GM18907 (cell line): ENCODE data around the gene ARHGEF28.

Experiments used
- ATAC-seq: cut with Tn5 transposase; IDR thresholded peaks from one replicate; pipeline ENCODE4 v1.9.1; 2021; ENCODE audit warnings: mild to moderate bottlenecking, moderate library complexity; ENCODE audit not compliant: unreplicated experiment

ARHGEF28 gene

DNA sequence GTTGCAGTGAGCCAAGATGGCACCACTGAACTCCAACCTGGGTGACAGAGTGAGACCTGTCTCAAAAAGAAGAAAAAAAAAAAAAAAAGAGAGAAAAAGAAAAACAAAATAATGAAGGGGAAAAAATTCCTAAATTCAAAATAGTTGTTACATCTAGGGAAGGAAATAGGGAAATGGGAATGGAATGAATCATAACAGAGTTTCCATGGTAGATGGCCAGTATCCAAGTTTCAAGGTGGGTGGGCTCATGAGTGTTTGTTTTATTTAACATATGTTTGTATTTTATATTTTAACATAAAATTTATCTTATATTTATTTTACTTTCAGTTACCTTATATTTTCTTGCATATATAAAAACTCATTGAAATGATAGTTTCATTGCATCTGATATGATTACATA, 215.6 kb downstream of the ARHGEF28 start:
- ATAC-seq = no peak

DNA sequence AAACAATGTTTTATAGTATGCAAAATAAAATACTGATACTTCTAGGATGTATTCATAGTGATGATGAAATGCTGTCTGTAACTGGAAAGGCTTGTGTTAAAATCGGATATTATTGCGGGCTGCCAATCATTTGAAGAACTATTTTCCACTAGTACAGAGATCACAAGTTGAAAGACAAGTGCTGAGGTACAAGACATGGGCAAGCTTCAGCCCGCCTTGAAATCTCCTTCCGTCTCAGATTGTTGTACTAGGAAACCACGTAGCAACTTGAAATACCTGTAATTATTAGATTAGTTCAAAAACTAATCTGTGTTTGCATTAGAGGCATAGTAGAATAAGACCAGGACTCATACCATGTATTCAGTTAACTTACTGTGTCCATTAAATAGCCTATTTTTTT, 218.2 kb downstream of the ARHGEF28 start:
- no peak for ATAC-seq

DNA sequence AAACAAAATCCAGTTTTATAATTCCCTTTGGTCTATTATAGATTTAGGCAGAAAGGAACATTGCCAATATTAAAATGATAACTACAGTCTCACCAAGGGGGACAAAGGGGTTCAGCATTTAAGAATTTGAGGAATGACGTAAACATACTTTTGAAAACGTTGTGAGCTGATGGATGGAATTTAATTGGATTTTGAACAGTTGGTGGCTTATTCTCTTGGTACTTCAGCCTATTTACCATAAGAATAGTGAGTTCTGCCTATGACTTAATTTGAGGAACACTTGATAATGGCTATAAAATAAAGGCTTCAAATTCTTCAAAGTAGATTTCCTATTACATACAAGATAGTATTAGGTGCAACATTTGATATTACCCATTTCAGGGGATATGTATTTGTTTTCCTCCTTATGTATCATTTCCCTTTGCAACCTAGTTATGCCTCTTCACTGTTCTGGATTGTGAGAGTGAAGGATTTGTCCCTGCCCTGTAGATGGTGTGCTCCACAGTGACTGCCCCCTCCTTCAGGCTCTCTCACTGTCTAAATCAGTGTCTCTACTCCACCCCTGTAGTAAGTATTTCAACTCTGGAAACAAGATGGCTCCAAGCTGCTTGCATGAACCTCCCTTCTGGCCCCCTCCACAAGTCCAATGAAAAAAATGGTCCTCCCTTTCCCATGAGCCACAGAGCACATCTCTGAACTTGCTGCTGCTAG, 225.6 kb downstream of the ARHGEF28 start:
- ATAC-seq = no peak

DNA sequence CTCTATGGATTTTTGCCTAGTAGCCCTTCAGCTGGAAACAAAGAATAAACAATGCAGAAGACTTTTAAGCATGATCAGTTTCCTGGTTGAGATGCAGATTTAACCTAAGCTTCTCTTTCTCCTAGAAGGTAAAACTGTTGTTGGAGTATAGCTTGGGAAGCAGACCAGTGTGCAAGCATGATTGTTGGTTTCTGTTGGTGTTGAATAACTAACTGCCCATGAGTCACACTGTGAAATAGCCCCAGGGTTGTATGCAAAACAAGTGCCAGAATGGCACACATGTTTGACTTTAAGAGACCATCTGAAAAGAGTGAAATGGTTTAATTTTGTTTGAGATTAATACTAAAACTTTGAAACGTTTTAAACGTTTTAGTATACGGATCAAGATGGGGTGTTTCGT, 227.1 kb downstream of the ARHGEF28 start:
- no peak for ATAC-seq

DNA sequence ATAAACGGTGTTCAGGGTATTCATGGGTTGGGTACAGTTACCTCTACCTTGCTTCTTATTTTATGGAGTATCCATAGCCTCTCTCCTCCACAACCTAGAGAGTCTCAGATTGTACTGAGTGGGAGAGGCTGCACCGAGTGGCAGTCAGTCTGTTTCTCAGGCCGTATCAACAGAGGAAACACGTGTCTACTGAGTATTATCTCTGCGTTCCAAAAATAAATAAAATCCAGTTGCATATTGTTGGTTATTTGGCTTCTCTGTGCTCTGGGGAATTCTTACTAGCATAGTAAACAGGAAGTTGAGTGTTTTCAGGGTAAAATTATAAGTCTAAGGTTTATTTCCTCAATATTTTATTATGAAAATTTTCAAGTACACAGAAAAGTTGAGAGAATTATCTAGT, 231.0 kb downstream of the ARHGEF28 start:
- ATAC-seq = no peak

DNA sequence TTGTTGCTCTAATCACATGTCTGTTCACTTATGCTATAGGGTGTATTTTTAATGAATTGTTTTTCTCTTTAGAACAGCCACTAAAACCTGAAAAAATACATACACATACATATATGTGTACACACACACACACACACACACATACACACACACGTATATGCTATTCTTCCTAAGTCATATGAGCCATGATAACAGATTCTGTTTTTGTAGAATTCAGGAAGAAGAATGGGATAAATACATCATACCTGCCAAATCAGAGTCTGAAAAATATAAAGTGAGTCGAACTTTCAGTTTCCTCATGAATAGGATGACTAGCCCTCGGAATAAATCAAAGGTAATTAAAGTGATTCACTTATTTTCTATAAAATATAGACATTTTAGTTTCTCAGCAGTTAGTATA, 231.4 kb downstream of the ARHGEF28 start:
- ATAC-seq = no peak

DNA sequence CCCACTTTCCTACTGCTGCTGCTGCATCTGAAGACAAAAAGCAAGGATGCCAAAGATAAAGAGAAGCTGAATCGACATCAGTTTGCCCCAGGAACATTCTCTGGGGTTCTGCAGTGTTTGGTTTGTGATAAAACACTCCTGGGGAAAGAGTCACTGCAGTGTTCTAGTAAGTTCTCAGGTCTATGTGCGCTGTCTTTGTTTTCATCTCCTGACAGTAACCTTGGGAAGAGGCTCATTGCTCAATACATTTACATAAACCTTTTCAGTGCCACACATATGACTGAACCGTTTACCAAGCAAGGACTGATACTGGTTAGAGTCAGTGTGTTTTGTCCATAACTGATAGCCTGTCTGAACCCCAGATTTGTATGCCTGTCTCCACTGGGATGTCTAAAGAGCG, 232.1 kb downstream of the ARHGEF28 start:
- ATAC-seq = no peak

DNA sequence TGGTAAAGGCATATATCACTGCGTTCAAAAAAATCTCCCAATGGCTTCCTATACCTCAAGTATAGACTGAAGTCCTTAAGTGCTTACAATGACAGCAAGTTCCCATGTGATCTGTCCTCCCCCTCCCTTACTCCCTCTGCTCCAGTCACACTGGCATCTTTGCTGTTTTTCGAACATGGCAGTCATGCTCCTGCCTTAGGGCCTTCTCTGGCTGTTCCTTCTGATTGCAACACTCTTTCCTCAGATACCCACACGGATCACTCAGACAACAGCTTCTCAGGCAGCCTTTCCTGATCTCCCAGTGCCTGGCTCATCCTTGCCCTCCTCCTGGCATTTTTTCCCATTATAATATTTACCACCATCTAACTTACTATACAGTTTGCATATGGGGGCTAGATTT, 232.8 kb downstream of the ARHGEF28 start:
- no peak for ATAC-seq

DNA sequence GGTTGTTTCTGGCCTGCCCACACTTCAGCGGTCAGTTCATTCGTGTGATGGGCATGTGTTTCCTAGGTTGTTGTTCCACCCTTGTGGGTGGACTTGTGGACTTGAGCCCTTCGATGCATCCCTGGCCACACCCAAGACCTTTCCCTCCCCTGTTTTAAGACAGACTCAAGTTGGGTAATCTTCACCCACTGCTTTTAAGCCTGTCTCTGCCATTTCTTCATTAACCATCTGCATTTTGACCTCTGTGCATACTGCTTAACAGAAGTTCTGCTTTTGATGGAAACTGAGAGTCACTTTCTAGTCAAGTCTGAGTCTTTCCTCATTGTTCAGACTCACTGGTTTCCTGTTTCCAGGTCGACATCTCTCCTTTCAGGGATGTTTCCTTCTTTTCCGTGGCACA, 233.7 kb downstream of the ARHGEF28 start:
- ATAC-seq = no peak

DNA sequence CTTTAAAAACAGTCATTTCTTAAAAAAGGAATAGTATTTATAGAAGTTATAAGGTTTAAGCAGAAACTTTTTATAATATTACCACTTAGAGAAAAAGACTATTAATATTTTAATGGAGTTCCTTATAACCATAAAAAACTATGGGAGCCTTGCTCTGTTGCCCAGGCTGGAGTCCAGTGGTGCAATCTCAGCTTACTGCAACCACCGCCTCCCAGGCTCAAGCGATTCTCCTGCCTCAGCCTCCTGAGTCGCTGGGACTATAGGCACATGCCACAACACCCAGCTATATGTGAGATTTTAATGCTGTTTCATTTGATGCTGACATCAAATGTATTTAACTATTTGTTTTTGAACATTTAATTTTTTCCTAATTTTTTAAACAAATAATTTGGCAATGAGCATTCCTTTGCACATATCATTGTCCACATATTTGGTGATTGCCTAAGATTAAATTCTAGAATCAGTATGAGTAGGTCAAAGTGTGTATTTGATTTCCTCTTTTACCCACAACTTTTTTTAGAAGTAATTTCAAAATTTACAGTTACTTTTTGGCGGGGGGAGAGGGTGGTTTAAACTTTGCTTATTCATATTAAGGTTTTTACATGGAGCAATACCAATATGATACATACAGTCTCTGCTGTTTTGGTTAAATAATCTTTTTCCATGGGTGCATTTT, 235.5 kb downstream of the ARHGEF28 start:
- no peak for ATAC-seq

DNA sequence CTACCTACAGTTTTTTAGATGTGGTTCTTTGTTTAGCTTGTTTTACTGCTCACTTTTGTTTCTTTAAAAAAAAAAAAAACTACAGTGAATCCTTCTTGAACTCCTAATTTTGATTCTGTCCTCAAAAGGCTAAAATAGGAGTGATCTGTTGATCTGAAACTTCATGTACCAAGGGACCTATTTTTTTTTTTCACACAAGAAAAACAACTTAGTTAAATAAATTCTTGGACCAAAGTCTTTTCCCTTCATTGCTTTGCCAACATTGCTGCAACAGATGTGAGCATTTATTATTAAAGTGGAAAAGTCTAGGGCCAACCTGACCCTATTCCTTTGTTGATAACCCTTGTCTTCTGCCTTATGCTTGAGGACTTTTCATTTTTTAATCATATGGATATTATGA, 236.8 kb downstream of the ARHGEF28 start:
- ATAC-seq = no peak

DNA sequence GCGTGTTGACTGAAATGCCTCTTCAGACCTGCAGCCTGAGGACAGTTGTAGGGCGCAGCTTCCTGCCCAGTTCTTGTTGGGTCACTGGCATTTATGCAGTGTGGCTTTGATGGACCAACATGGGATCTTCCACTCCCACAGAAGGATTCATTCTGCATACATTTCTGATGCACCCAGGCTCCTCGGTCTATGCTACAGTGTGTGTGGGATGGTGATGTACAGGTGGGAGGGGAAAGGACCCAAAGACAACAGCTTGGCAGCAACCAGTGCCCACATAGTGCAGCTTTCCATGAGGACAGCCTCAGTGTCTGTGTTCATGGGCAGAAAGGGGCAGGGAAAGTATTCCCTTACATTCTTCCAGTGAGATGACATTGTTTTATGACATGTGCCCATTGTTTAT, 237.9 kb downstream of the ARHGEF28 start:
- no peak for ATAC-seq

DNA sequence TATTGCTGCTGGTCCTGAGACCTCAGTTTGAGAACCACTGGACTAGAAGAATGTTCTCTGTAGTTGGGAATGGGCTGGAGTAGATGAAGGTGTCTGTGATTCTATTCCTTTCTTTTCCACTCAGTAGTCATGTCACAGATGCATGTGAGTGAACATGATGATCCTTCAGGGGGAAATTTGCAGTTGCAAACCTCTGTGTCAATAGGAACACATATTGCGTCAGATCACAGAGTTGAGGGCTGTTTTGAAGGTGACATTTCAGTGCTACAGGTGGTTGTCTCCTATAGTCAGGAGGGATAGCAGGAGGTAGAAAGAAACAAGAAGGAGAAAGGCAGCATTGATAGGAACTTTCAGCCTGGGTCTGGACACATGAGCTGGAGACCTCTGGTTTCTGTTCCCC, 239.3 kb downstream of the ARHGEF28 start:
- ATAC-seq = no peak

DNA sequence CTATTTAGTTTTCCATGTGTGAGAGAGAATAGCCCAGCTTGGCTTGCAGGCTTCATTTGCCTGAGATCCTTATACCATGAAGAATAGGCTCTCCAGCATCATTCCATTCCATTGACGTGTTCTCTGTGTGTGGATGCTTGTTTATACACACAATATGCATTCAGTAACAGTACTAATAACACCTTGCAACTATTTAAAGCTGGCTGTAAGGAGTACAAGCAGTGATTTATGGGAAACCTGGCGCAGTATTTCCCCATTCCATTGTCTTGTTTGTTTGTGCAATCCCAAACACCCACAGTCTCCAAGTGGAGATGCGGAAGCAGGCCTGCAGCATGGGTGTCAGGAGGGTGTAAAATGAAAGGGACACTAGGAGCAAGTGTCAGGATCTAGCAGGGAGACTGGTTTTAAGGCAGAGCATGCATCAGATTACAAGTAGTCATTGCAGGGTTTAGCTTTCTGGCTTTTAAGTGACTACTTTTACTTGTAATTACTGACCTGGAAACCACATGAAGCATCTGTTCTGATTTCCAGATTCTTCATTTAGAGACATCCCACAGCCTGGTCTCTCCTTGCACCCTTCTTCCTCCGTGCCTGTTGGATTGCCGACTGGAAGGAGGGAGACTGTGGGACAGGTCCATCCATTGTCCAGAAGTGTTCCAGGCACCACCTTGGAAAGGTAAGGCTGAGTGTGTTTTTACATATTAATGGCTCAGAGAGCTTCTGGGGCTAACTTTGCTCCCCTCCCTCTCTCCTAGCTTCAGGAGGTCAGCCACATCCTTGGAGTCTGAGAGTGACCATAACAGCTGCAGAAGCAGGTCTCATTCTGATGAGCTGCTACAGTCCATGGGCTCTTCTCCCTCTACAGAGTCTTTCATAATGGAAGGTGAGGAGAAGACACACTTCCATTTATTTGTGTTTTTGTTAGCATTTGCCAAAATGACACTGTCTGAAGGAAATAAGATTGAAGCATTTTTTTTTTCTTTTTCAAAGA, 241.6 kb downstream of the ARHGEF28 start:
- no peak for ATAC-seq

DNA sequence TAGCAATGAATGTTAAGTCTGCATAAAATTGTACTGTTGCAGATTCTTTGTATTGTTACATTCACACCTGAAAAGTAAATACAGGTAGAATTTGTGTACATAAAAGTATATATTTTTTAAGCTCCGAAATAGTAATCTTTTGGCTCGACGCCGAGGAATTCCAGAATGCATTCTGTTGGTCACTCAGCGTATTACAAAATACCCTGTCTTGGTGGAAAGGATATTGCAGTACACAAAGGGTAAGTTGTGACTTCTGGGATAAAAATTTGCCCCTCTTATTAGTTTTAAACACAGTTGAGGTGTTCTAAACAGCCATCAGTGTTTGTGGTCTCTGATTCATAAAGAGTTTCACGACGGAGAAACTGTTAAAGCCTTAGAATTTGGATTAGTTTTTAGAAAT, 257.6 kb downstream of the ARHGEF28 start:
- no peak for ATAC-seq

DNA sequence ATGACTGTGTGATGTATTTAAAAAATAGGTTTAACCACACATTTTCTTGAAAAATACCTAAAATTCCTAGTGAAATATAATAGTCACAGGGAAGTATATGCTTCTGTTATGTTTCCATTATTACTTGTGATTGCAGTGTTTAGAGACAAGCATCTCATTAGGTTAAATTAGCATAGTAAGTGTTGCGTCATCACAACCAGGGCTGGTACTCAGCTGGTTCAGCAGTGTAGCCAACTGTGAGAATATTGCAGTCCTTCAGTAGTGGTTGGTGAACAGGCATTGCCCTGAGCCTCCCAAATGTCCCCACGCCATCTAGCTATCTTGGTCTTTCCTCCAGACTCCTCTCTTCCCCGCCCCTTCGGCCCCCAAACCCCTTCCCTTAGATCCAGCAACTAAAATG, 261.7 kb downstream of the ARHGEF28 start:
- ATAC-seq = no peak

DNA sequence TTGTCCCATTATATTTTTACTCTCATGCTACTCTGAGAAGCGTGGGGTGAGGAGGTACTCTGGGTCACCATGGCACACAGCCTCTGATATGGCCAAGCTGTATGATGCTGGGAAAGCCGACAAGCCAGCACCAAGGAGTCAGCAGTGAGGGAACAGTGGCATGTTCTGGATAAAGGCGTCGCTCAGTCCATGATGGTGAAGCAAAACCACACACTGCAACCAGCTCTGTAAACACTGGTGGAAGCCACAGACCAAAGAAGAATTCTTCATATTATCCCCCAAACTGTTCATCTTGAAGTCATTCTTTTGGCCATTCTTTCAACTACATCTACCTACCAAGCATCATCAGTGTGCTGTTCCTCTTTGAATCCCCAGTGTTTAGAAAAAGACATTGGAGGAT, 264.6 kb downstream of the ARHGEF28 start:
- no peak for ATAC-seq

DNA sequence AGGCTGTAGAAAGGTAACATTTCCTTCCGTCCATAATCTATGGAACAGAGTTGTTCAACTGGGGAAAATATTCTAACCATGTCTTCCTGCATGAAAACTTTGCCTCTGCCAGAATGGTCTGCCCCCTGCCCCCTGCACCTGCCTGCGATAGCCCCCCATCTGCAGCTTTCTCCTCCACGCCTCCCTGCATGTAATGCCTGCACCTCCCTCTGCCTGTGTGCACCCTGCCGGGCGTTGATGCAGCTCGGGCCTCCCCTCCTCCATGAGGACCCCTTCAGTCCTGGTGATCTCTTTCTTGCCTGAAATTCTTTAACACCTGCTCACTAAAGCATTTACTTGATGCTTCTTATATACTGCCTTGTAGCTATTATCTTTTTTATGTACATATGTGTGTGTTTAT, 266.2 kb downstream of the ARHGEF28 start:
- no peak for ATAC-seq

DNA sequence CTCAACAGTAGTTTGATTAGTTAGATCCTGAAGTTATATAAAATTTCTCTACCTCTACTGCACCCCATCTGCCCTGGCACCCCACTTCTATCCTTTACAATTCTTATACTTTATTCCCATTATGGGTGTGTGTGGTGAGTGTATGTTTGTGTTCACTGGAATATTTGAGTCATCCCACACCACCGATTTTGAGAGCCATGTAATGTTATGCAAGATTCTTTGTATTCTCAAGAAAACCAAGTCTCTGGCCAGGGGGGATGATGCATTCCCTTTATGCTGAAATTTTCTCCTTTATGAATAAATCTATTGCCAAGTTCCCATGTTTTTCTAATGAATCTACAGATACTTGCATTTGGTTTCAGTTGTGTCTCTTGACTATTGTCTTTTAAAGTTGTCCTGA, 266.8 kb downstream of the ARHGEF28 start:
- ATAC-seq = no peak

DNA sequence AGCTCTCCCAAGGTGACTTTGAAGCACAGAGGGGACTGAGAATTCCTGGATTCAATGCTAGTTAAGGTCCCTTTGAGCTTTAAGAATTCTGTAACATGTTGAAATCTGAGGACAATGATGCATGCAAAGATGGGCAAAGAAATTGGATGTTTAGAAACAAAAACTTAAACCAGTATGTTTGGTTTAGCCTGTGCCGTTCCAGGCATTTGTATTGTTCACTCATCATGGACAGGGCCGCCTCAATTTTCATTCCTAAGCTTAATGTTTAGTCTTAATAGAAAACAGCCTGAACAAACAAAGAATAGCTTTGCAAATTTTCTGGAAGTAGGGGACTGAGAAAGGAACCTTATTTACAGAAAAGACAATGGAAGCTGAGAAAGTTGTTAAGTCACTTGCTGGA, 267.8 kb downstream of the ARHGEF28 start:
- ATAC-seq = no peak

DNA sequence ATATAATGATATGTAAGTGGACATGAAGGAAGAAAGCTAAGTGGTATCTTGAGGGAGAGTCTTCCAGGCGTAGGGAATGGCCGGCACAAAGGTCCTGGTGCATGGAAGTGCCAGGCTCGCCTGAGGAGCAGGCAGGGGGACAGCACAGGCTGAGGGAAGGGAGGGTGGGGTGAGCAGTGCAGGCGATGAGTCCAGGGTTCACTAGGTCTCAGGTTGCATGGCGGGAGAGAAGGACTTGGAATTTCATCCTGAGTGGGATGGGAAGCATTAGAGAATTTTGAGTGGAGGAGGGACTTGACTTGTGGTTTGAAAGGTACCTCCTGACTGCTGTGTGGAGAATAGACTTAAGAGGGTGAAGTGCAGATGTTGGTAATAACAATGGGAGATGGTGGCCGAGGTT, 268.9 kb downstream of the ARHGEF28 start:
- ATAC-seq = no peak

DNA sequence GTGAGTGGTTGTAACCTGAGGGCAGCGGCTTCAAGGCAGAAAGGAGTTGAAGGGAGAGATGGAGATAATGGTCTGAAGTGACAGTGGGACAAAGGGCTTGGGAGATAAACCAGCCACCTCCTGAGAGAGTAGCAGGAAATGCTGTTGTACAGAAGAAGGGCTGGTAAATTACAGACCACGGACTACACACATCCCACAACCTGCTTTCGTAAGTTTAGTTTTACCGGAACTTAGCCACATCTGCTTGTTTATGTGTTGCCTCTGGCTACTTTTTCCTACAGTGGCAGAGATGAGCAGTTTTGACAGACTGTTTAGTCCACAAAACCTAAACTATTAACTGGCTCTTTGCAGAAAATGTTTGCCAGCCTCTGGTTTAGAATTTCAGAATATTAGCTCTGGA, 269.5 kb downstream of the ARHGEF28 start:
- ATAC-seq = no peak
